Ovary (tissue), 3 donors: Measurements from ENCODE around the gene ITLN2.

Experiments used
- CTCF ChIP-seq, 3 donors: fragments of 450-650 bp in 2 of 3; fragments of 200-600 bp in 1 of 3; IDR thresholded peaks; one replicate each; pipeline versions ENCODE4 v1.5.1 to v1.8.0; 2016 to 2022; ENCODE audit warnings: antibody characterized with exemption in 3 of 3, mild to moderate bottlenecking in 1 of 3
- EP300 ChIP-seq: sonication (generic); formaldehyde crosslinking; IDR thresholded peaks from one replicate; pipeline ENCODE4 v1.6.1; 2017; ENCODE audit warnings: antibody characterized with exemption
- POLR2A ChIP-seq: fragments of 450-650 bp; IDR thresholded peaks from one replicate; pipeline ENCODE4 v1.6.1; 2017; ENCODE audit warnings: antibody characterized with exemption, mild to moderate bottlenecking, moderate library complexity
- donor health status: DM: no; HTN: no; CAD: no.

- TF ChIP-seq CTCF (IDR thresholded peaks at IDR 0.05) (no peak), POLR2A (no peak), EP300 (no peak)
Observed at GRCh38 chr1:160975026-160975425, 20.4 kb upstream of the ITLN2 start.
